Effector memory CD8-positive, alpha-beta T cell (primary cell): ENCODE data around the gene PLGRKT.
"Not testable (repeated sequence)": the region's sequence is repeated elsewhere in the genome, so short reads cannot be mapped to it uniquely, and the experiment has no call there.

ENCODE experiments used
- ATAC-seq: fragments of 150-1000 bp; cut with Tn5 transposase; replicated peaks from 2 replicates; pipeline ENCODE4 v1.10.0; 2021; ENCODE audit warnings: mild to moderate bottlenecking, moderate library complexity
- DNase-seq, 3 experiments: peaks; one replicate each; pipeline ENCODE4 v3.0.0; 2021
- H3K27ac Mint-ChIP-seq, 2 donors: one replicate each; pipeline ENCODE4 v1.8.0; 2022; ENCODE audit warnings: mild to moderate bottlenecking in 2 of 2, mixed read lengths in 2 of 2, moderate library complexity in 2 of 2
- H3K27me3 Mint-ChIP-seq, 2 donors: one replicate each; pipeline ENCODE4 v1.8.0; 2022; ENCODE audit warnings: mixed read lengths in 2 of 2
- H3K36me3 Mint-ChIP-seq: one replicate; pipeline ENCODE4 v1.8.0; 2022; ENCODE audit warnings: mild to moderate bottlenecking, moderate library complexity, mixed read lengths; ENCODE audit not compliant: insufficient read depth
- H3K4me1 Mint-ChIP-seq, 2 donors: one replicate each; pipeline ENCODE4 v1.8.0; 2022; ENCODE audit warnings: low read depth in 2 of 2, mixed read lengths in 2 of 2
- H3K4me3 Mint-ChIP-seq, 2 donors: one replicate each; pipeline ENCODE4 v1.8.0; 2022; ENCODE audit warnings: mild to moderate bottlenecking in 2 of 2, mixed read lengths in 2 of 2, moderate library complexity in 2 of 2
- H3K9me3 Mint-ChIP-seq, 2 donors: one replicate each; pipeline ENCODE4 v1.8.0; 2022; ENCODE audit warnings: mixed read lengths in 2 of 2

The PLGRKT gene

DNA sequence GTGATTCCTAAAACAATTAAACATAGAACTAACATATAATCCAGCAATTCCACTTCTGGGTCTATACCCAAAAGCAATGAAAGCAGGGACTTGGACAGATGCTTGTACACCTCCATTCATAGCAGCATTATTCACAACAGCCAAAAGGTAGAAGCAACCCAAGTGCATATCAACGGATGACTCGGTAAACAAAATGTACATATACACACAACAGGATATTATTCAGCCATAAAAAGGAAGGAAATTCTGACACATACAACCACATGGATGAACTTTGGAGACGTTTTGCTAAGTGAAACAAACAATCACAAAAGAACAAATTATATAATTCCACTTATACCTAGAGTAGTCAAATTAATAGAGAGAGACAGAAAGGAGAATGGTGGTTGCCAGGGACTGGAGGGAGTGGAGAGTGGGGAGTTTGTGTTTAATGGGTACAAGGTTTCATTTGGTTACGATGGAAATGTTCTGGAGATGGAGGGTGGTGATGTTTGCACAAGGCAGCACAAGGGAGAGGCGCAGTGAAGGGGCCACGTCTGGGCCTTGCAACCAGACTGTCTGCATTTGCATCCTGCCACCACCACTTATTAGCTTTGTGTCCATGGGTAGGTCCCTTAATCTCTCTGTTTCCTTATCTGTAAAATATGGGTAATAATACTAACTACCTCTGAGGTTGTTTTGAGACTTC, 61.8 kb downstream of the PLGRKT start:
- Mint-ChIP-seq H3K27me3 (no peaks in the 10 kb centered on the region), H3K9me3 (no peaks in the 10 kb centered on the region), H3K4me3 (peak overlapping the region; percentile 19 to 35), H3K4me1 (peaks cover 12 to 14% of the 10 kb centered on the region in 2 donors), H3K27ac (peak overlapping the region; percentile 47 to 83), H3K36me3 (no peaks in the 10 kb centered on the region)
- no peak for DNase-seq
- peak; percentile 81 for ATAC-seq

DNA sequence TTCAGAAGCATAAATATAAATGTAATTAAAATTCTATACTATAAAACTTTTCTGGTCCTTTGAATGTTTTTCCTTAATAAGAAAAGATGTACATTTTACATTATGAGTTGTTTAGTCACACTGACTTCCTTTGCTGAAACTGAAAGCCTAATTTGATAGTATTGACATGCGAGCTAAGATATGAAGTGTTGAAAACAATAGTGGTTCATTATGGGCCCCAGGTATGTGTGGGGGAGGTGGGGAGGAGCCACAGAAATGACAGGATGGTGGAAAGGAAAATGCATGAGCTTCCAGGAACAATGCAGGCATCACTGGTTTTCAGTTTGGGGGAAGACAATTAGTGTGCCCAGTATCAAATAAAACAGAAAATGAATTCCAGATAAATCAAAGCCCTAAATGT, 62.6 kb downstream of the PLGRKT start:
- no peaks in the 10 kb centered on the region for H3K27me3 Mint-ChIP-seq
- no peaks in the 10 kb centered on the region for H3K36me3 Mint-ChIP-seq
- DNase-seq (no peak), ATAC-seq (no peak)
- peak overlapping the region; percentile 7 to 11 for H3K4me3 Mint-ChIP-seq
- H3K27ac Mint-ChIP-seq = peak overlapping the region in 1 of 2 donors; percentile 2
- H3K9me3 Mint-ChIP-seq = no peaks in the 10 kb centered on the region
- peaks cover 12 to 14% of the 10 kb centered on the region in 2 donors for H3K4me1 Mint-ChIP-seq

DNA sequence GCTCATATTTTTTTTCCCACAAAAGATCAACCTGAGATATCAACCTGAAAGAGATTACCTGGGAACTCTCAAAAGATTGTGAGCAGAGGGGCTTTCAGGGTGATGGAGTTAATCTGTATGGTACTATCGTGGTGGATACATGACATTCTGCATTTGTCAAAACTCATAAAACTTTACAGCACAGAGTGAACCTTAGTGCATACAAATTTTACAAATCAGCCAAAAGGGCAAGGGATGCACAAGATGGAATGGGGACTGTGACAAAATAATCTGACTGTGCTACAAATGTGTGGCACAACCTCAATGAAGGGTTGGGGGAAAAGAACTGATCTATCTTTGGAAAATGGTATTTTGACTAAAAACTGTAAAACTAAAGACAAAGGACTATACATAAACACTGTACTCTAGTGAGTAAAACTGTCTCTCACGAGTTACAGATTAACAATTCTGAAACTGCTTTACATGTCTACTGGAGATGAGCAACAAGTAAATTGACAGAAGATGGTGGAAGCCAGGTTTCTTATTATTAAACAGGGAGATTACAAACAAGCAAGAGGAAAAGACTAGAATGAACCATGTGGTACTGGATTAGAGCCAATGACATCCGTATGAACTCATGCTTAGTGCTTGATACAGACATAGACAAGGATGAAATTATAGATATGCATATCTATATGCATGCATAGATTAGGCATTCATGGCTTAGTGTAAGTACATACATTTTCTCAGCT, 73.3 kb downstream of the PLGRKT start:
- H3K36me3 Mint-ChIP-seq = no peaks in the 10 kb centered on the region
- no peaks in the 10 kb centered on the region for H3K27me3 Mint-ChIP-seq
- no peak for DNase-seq
- H3K4me1 Mint-ChIP-seq = peaks cover 9 to 14% of the 10 kb centered on the region in 2 donors
- peak overlapping the region in 1 of 2 donors; percentile 6 for H3K27ac Mint-ChIP-seq
- ATAC-seq = no peak
- H3K4me3 Mint-ChIP-seq = no peak overlapping the region
- no peaks in the 10 kb centered on the region for H3K9me3 Mint-ChIP-seq

DNA sequence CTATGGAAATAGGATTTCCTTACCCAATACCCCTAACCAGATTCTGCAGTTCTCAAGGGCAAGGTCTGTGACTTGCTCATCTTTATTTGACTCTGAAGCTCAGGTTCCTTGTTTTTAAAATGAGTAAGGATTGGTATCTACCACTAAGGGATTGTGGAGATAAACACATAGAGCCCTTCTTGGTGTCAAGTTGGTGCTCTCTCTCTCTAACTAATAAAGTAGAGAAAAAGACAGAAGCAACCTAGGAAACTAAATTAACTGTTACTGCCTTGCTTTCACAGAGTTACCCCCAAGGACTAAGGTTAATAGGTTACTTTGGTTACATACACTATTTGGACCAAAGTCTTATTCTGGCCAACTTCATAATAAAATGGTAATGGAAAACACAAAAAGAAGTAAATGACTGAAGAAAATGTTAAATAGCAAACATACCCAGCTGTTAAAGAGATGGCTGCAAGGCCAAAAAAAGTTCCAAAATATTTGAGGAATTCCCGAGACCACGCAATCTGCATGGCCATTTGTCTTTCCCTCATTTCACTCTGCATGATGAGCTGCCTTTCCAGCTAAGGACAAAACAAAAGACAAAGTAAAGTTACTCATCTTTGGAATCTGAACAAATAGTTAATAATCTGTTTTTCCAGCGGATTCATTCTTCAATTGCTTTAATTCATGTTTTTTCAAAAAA, 76.3 kb downstream of the PLGRKT start:
- Mint-ChIP-seq H3K4me3 (no peak overlapping the region), H3K4me1 (peaks cover 3 to 8% of the 10 kb centered on the region in 2 donors), H3K9me3 (no peaks in the 10 kb centered on the region), H3K27ac (no peak overlapping the region), H3K36me3 (no peaks in the 10 kb centered on the region), H3K27me3 (no peaks in the 10 kb centered on the region)
- DNase-seq = no peak
- ATAC-seq = no peak

DNA sequence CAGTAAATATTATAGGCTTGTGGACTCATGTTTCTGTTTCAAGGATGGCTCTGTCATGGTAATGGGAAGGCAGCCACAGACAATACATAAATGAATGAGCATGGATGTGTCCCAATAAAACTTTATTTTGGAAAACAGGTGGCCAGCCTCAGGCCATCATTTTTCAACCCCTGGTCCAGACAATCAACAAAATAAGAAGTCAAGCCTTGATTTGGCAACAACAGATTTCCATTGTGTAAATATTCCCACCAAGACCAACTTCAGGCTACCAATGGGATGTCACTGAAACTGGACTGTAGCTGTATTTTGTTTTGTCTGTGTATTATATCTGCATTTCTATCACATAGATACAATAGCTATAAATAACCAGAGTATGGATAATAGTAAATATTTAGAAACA, 77.4 kb downstream of the PLGRKT start:
- Mint-ChIP-seq H3K27me3 (no peaks in the 10 kb centered on the region), H3K36me3 (no peaks in the 10 kb centered on the region), H3K27ac (no peak overlapping the region), H3K4me3 (no peak overlapping the region), H3K9me3 (no peaks in the 10 kb centered on the region), H3K4me1 (peaks cover 5 to 8% of the 10 kb centered on the region in 2 donors)
- ATAC-seq (no peak), DNase-seq (no peak)

DNA sequence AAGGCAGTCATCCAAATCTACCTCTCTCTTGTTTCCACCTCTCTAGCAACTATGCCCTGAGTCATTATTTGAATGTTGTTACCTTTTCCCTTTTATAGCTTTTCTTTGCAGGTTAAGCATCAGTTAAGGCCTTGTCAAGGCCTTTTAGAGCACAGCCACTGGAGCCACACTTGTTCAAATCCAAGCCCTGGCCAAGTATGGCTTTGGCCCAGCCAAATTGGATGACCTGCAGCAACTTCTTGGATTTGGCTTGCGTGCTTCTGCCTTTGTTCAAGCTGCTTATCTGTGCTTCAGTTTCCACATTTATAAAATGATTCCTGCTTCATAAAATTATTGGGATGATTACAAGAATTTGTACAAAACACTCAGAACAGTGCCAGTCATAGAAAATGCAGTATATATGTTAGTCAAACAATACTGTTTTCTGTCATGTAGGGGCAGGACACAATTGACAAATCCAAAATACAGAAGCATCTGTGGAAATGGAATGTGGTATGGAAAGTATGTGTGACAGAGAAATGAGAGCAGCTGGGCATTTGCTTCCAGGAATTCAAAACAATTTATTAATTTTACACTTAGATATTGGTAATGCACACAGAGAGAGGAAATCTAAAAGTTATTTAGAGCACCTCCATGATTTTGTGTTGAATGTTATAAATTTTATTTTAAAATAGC, 80.2 kb downstream of the PLGRKT start:
- H3K27ac Mint-ChIP-seq = no peak overlapping the region
- no peaks in the 10 kb centered on the region for H3K36me3 Mint-ChIP-seq
- H3K4me3 Mint-ChIP-seq = no peak overlapping the region
- ATAC-seq = no peak
- H3K27me3 Mint-ChIP-seq = no peaks in the 10 kb centered on the region
- no peak for DNase-seq
- H3K9me3 Mint-ChIP-seq = no peaks in the 10 kb centered on the region
- H3K4me1 Mint-ChIP-seq = peaks cover 14 to 19% of the 10 kb centered on the region in 2 donors

DNA sequence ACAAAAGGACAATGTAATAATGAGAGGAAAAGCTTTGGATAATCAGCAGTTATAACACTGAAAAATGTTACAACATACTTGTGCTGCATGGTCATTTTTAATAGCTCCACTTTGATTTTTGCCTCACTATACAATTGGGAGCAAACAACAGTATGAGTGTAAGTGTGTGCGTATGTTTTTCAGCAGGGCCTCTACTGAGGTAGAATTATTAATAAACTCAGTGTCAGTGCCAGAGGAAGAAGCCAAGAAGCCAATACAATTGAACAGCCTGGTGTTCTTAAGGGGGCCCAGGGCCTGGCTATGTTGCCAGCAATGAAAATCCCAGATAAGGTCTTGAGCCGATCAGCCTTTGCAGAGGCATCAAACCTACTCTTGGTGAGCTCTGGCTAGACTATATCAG, 81.9 kb downstream of the PLGRKT start:
- no peaks in the 10 kb centered on the region for H3K36me3 Mint-ChIP-seq
- peak overlapping the region in 1 of 2 donors; percentile 89 for H3K27ac Mint-ChIP-seq
- H3K4me3 Mint-ChIP-seq = no peak overlapping the region
- no peak for DNase-seq
- peaks cover 27 to 31% of the 10 kb centered on the region in 2 donors for H3K4me1 Mint-ChIP-seq
- peaks cover 0 to 2% of the 10 kb centered on the region in 2 donors for H3K9me3 Mint-ChIP-seq
- H3K27me3 Mint-ChIP-seq = no peaks in the 10 kb centered on the region
- no peak for ATAC-seq

DNA sequence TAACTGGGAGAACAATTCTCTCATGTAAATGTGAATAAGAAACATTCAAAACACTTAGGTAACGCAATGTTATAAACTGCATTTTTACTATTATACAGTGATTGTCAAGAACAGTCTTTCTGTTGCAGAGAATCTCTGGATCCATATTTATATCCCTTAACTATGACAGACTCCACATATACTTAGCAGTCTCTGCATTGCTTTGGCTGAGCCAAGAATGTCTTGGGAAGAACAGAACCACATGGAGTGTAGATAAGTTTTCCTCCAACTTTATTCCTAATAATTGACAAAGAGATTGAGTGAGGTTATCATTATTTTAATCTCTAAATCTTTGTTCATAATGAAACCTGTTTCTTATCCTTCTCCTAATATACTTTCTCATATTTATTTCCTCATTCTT, 82.5 kb downstream of the PLGRKT start:
- Mint-ChIP-seq H3K36me3 (no peaks in the 10 kb centered on the region), H3K9me3 (peaks cover under 1 to 2% of the 10 kb centered on the region in 2 donors), H3K4me3 (no peak overlapping the region), H3K4me1 (peaks cover 29 to 34% of the 10 kb centered on the region in 2 donors), H3K27ac (peak overlapping the region in 1 of 2 donors; percentile 89), H3K27me3 (no peaks in the 10 kb centered on the region)
- ATAC-seq (no peak), DNase-seq (no peak)

DNA sequence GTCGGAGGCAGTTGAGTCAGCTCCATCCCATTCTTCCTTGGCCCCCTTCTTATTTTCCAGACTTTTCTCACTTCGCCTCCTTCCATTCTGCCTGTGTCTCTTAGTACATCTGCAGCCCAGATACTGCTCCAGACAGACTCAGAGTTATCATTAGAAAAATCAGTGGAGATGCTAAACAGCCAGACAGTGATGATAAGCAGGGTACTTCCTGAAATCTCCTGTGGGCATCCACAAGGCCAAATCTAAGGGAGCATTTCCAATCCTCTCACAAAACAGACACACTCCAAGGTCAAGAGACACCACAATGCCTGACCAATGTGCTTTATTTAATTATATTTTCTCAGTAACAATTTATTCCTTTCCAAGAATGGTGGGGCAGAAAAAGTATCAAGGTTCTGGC, 83.5 kb downstream of the PLGRKT start:
- H3K9me3 Mint-ChIP-seq = peaks cover 2 to 8% of the 10 kb centered on the region in 2 donors
- no peaks in the 10 kb centered on the region for H3K27me3 Mint-ChIP-seq
- no peak for DNase-seq
- H3K27ac Mint-ChIP-seq = peak overlapping the region; percentile 60 to 89
- no peaks in the 10 kb centered on the region for H3K36me3 Mint-ChIP-seq
- peaks cover 29 to 34% of the 10 kb centered on the region in 2 donors for H3K4me1 Mint-ChIP-seq
- no peak for ATAC-seq
- H3K4me3 Mint-ChIP-seq = no peak overlapping the region

DNA sequence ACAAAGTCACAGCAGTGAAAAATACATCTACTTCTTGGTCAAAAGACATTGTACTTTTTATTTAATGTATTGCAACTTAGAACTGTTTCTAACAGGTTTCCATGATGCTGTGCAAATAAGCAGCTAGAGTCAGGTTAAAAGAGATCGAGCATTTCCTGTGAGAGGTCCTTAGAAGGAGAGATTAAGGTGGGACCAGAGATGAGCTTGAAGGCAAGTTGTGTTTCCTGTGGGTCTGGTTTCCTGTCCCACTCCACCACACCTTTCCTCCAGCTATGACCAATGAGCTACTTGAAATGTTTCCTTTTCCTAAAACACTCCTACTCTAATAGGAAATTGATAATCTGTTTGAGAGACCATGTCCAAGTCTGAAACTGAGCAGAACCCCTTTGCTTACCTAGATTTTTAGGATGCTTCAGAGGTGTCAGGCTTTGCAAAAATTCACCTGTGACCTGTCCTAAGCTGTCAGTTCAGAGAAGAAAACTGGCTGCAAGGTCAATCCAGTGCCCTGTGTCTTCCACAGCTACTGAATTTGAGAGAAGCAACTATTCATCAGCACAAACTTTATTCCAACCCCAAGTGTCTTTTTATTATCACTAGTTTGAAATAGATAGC, 85.0 kb downstream of the PLGRKT start:
- Mint-ChIP-seq H3K27me3 (no peaks in the 10 kb centered on the region), H3K4me1 (peaks cover 29 to 34% of the 10 kb centered on the region in 2 donors), H3K27ac (peak overlapping the region; percentile 87 to 89), H3K4me3 (peak overlapping the region; percentile 31 to 66), H3K9me3 (peaks cover 2 to 10% of the 10 kb centered on the region in 2 donors), H3K36me3 (peaks cover 3% of the 10 kb centered on the region)
- peak; percentile 90 for ATAC-seq
- DNase-seq = peak in 2 of 3 experiments; percentile 2 to 5

DNA sequence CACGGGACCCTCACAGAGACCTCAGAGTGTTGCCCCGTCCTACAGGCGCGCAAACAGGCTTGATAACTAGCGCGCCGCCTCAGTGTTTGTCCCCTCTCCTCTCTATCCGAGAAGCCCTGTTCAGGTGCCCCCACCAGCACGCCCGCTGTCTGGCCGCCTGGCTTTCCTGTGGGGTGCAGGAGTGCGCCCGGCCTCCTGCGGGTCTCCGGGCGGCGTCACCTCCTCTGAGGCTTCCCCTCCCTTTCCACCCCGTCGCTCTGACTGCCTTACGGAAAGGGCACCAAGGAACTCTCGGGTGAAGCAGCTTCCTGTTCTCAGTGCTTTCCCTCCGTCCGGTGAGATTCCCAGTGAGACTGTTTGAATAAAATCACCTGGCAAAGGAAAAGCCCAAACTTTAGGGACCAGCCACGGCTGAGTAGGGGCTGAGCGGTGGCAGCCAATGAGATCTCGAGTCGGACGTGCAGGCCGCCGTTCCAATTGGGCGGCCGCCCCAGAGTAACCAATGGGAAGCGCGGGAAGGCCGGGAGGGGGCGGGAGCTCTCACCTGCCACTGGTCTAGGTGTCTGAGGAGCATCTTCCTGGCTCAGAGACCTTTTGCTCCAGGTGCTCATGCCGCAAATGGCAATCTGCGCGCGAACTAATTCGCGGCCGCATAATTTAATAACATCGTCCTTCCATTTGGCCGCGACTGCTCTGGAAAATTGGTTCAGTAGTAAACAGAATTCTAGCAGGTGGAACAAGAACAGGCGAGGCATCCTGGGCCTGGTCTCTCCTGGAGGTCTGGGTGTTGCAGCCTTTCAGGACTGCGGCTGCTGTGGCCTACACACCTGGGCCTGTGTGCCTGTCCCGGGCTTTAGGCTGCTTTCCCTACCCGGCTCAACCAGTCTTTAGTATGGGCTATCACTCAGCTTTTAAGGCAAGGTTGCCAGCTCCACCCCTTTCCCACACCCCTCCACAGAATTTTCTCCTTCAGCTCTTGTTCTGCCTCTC, 98.4 kb downstream of the PLGRKT start, which contains the start of gene RLN1:
Gene RLN1 (minus strand): TSS at position 885 of the 990 bp plus-strand sequence. CDS start 130 bp downstream, at position 755.
- H3K27ac Mint-ChIP-seq = peak within 1 kb of the TSS; percentile 63 to 87
- H3K4me3 Mint-ChIP-seq = peak within 1 kb of the TSS; percentile 61 to 74
- not testable (repeated sequence) for H3K9me3 Mint-ChIP-seq, H3K36me3 Mint-ChIP-seq, H3K27me3 Mint-ChIP-seq
- ATAC-seq (peak; percentile 89), DNase-seq (peak in 2 of 3 experiments; percentile 5 to 28)
- peaks cover 14 to 22% of the 10 kb centered on the region in 2 donors for H3K4me1 Mint-ChIP-seq

DNA sequence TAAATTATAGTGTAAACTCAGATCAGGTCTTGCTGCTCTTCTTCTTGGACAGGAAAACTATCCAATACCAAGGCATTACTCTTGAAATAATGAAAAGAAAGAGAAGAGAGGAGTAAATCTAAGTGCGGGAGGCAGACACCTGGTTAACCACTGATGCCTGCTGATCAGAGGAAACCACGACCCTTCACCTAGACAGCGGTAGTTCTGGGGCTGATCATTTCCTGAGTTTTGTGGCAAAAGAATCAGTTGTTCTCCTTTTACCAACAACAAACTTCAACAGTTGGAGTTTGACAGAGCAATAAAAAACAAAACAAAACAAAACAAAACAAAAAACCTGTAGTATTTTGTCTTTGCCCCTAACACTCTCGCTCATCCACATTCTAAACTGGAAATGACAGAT, 101.0 kb downstream of the PLGRKT start:
- H3K36me3 Mint-ChIP-seq = peaks cover 5% of the 10 kb centered on the region
- H3K27me3 Mint-ChIP-seq = no peaks in the 10 kb centered on the region
- H3K4me3 Mint-ChIP-seq = peak overlapping the region; percentile 59 to 67
- peak in 2 of 3 experiments; percentile 25 to 27 for DNase-seq
- H3K9me3 Mint-ChIP-seq = no peaks in the 10 kb centered on the region
- peak overlapping the region; percentile 66 to 75 for H3K27ac Mint-ChIP-seq
- H3K4me1 Mint-ChIP-seq = peaks cover 23 to 34% of the 10 kb centered on the region in 2 donors
- ATAC-seq = peak; percentile 59
